ENCODE data around the gene RNF25.

Gene RNF25

DNA sequence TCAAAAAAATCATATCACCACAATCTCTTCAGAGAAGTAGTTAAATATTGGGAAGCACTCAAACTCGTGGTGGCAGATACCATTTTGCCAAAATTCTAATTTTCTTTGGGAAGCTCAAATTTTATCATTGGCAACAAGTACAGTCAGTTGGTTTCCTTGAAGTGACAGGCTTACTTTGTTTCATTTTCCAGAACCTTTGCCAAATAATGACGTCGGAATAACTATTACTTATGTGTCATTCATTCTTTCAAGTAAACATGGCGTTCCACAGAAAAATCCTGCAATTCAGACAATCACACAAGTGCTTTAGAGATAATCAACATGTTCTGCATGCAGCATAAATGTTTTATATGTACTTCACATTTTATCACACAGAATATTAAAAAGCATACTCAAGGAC is 44.3 kb upstream of the RNF25 start:
- TF ChIP-seq, protein P1, sequence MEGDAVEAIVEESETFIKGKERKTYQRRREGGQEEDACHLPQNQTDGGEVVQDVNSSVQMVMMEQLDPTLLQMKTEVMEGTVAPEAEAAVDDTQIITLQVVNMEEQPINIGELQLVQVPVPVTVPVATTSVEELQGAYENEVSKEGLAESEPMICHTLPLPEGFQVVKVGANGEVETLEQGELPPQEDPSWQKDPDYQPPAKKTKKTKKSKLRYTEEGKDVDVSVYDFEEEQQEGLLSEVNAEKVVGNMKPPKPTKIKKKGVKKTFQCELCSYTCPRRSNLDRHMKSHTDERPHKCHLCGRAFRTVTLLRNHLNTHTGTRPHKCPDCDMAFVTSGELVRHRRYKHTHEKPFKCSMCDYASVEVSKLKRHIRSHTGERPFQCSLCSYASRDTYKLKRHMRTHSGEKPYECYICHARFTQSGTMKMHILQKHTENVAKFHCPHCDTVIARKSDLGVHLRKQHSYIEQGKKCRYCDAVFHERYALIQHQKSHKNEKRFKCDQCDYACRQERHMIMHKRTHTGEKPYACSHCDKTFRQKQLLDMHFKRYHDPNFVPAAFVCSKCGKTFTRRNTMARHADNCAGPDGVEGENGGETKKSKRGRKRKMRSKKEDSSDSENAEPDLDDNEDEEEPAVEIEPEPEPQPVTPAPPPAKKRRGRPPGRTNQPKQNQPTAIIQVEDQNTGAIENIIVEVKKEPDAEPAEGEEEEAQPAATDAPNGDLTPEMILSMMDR (IDR thresholded peaks at IDR 0.05; ENCODE audit: low read depth, low read length), result no peak
- DNase-seq (ENCODE audit: extremely low read depth, low read depth), result no peak

DNA sequence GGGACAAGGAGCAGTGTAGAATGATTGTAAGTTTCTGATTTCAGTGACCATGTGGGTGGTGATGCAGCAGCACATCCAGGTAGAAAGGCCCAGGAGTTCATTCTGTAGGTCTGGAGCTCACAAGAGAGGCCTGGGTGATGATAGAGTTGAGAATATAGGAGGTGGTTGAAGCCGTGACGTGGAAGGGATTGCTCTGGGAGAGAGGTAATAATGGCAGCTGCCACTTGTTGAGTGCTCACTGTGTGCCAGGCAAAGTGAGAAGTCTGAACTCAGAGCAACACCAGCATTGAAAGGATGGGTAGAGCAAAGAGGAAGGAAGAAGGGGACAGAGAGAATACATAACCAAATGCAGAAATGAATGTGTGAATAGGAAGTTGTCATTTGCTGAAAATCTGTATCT is 42.1 kb upstream of the RNF25 start:
- no peak for DNase-seq (ENCODE audit: extremely low read depth, low read depth)
- TF ChIP-seq, protein P1 (IDR thresholded peaks at IDR 0.05; ENCODE audit: low read depth, low read length), result no peak

DNA sequence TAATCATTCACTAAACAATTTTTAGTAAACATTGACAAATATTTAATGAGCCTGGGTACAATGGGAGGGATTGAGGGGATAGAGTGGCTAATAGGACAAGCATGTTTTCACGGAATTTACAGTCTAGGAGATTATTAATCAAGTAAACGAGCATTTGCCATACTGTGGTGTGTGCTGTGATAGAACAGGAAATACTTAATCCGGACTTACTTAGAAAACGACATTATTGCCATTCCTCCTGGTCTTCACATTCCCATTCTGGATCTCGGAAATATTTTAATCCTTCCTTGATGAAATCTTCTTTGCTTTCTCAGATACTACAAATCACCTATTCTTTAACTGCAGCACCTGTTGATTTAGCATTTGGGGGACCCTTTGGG is 39.7 kb upstream of the RNF25 start:
- TF ChIP-seq, protein P1 (IDR thresholded peaks at IDR 0.05; ENCODE audit: low read depth, low read length), result no peak
- DNase-seq (ENCODE audit: extremely low read depth, low read depth), result no peak

DNA sequence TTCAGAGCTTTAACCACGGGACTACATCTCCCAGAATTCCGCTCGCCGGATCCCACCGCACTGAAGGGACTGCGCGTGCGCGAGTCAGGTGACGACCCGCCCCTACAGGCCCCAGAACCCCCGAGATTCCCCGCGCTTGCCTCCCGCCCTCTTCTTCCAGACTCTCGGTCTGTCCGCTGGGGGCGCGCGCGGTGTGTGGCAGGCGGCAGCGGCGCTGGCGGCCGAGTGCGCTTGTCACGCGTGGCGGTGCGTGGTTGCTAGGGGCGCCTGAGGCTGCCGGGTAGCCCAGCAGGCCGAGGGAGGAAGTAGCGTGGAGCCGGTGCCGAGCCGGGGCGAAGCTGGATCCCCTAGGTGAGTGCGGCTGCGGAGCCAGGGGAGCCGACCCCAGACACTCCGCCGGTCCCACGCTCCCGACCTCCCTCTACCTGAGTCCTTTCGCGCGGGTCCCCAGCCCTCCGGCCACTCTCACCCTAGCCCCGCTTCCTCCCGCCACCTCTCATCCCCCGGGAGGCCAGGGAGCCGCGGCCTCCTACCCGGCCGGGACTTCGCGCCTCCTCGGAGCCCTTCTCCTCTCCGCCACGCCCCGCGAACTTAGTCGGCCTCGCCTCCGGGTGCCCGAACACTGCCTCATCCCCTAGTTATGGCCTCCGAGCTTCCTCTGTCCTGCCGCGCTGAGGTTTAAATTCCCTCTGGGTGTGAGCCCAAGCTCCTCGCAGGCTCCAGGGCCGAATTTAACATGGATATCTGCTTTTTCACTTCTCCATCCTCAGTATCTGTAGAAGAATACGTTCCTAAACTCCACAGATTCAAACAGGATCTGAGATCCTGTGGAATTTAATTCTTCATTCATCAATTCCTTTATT is 39.1 kb upstream of the RNF25 start, which contains the start of gene TTLL4:
Gene TTLL4 (plus strand): TSS at position 149 of the 863 bp plus-strand sequence. CDS start 26,842 bp downstream, outside the sequence.
- TF ChIP-seq, protein P1 (IDR thresholded peaks at IDR 0.05; ENCODE audit: low read depth, low read length), result peak; percentile 68
- DNase-seq (ENCODE audit: extremely low read depth, low read depth), result peak; percentile 89

DNA sequence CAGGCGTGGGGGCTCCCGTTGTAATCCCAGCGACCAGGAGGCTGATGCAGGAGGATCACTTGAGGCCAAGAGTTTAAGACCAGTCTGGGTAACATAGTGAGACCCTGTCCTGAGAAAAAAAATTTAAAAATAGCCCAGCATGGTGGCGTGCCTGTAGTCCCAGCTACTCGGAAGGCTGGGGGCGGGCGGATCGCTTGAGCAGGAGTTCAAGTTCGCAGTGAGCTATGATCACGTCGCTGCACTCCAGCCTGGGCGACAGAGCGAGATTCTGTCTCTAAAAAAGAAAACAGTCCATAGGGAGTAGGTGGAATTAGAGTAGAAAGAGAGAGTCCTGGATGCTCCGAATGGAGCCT is 38.5 kb upstream of the RNF25 start:
- no peak for DNase-seq (ENCODE audit: extremely low read depth, low read depth)
- TF ChIP-seq, protein P1 (IDR thresholded peaks at IDR 0.05; ENCODE audit: low read depth, low read length), result no peak

DNA sequence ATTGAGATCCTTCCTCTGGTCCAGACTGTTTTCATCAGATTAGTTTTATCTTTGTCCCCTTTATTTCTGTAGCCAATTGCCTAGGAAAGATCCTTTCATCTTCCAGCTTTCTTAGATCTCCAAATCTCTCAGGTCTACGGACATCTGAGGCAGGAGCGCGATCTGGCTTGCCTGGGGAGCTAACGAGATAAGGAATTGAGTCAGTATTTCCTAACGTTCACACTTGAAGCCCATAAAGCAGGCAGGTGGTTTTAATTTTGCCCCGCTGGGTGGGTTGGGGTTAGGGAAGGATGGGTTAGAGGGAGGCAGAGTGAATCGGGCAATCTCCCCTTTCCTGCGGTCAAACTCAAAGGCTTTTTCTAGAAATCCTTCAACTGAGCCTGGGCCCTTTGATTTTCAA is 38.1 kb upstream of the RNF25 start:
- TF ChIP-seq, protein P1 (IDR thresholded peaks at IDR 0.05; ENCODE audit: low read depth, low read length), result no peak
- no peak for DNase-seq (ENCODE audit: extremely low read depth, low read depth)

DNA sequence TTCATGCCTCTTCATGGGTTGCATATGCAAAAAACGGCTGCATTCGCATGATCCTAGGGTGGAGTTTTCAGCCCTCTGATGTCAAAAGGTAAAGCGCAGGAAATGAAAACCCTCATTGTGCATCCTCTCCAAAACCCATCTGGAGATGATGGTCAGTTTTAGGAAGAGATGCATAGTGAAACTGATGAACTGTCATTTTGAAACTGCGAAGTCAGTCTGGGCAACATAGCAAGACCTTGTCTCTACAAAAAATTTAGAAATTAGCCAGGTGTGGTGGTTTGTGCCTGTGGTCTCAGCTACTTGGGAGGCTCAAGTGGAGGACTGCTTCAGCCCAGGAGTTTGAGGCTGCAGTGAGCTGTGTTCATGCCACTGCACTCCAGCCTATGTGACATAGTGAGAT is 36.3 kb upstream of the RNF25 start:
- no peak for DNase-seq (ENCODE audit: extremely low read depth, low read depth)
- TF ChIP-seq, protein P1 (IDR thresholded peaks at IDR 0.05; ENCODE audit: low read depth, low read length), result no peak

Measured in AG09319 (cell line).